SK-N-MC (cell line): Measurements from ENCODE around the gene NQO2.

Experiments used
- FOXP2 ChIP-seq: optimal IDR thresholded peaks from 2 replicates; pipeline ENCODE3; 2011; ENCODE audit warnings: mild to moderate bottlenecking, moderate library complexity; ENCODE audit not compliant: insufficient read depth; ENCODE audit errors: extremely low read length, control extremely low read depth
- POLR2AphosphoS5 ChIP-seq: IDR thresholded peaks from 2 replicates; pipeline ENCODE4 v1.6.1; 2012; ENCODE audit warnings: mild to moderate bottlenecking, low read depth, low read length, borderline replicate concordance

GRCh38 chr6:2993755-2994317 lies 5.9 kb upstream of the NQO2 start:
- no peak for TF ChIP-seq POLR2AphosphoS5
- TF ChIP-seq FOXP2: no peak
